Inferior parietal cortex (tissue), 1 donor: ENCODE measurements around the gene APLF.
A peak's percentile ranks its signal among the peaks of the same experiment; 100 is the strongest.
"Not testable (repeated sequence)": the region's sequence is repeated elsewhere in the genome, so short reads cannot be mapped to it uniquely, and the experiment has no call there.

Source experiments
- DNase-seq: peaks from one replicate; pipeline ENCODE4 v3.0.0-alpha.2; 2016; ENCODE audit errors: extremely low spot score

The APLF gene

DNA sequence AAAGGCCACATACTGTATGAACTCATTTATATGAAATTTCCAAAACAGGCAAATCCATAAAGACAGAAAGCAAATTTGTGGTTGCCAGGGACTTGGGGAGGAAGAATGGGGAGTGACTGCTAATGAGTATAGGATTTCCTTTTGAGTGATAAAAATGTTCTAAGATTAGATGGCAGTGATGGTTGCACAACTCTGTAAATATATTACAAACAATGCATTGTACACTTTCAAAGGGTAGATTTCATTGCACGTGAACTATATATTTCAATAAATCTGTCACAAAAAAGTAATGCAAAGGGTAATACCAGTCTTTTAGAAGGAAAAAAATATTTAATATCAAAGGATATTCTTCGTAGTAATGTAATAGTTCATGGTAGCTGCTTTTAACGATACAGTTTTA is 112.3 kb downstream of the APLF start:
- DNase-seq, result no peak

- DNase-seq, result no peak
Measured at GRCh38 chr2:68588589-68588988, 121.2 kb downstream of the APLF start.

- DNase-seq, result no peak
Measured at GRCh38 chr2:68589963-68590362, 122.6 kb downstream of the APLF start.

- no peak for DNase-seq
Measured at GRCh38 chr2:68590702-68591101, 123.3 kb downstream of the APLF start.

DNA sequence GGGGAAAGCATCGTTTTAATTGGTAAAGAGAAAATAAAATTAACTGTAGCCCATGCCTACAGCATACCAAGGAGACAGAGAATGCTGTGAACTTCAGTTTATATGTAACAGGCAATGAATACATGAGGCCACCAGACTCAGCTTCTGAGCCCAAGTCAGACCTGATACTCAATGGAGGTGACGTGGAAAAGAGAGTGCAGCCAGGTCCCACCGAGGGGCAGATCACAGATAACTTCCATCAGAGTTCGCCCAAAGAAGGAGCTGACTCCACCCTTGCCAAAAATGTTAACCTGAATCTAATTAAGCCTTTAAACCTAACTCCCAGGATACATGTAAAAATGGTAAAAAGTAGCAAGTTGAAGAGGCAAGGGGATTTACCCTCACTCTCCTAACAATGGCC is 123.8 kb downstream of the APLF start:
- DNase-seq, result no peak

DNA sequence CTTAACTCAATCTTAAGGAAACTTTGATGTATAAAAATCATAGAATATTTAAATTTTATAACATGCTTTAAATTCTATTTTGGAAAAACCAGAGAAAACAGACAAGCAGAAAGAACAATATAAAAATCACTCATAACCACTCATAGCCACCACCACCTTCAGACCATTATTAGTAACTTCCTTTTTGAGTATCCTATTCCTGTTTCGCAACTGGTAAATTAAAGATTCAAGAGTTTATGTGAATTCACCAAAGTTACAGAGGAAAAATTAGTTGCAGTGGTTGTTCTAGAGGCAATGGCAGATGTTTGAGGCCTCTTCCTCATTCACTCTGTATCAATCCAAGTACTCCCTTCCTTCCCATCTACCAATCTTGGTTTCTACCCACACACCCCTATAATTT is 126.7 kb downstream of the APLF start:
- DNase-seq, result no peak

DNA sequence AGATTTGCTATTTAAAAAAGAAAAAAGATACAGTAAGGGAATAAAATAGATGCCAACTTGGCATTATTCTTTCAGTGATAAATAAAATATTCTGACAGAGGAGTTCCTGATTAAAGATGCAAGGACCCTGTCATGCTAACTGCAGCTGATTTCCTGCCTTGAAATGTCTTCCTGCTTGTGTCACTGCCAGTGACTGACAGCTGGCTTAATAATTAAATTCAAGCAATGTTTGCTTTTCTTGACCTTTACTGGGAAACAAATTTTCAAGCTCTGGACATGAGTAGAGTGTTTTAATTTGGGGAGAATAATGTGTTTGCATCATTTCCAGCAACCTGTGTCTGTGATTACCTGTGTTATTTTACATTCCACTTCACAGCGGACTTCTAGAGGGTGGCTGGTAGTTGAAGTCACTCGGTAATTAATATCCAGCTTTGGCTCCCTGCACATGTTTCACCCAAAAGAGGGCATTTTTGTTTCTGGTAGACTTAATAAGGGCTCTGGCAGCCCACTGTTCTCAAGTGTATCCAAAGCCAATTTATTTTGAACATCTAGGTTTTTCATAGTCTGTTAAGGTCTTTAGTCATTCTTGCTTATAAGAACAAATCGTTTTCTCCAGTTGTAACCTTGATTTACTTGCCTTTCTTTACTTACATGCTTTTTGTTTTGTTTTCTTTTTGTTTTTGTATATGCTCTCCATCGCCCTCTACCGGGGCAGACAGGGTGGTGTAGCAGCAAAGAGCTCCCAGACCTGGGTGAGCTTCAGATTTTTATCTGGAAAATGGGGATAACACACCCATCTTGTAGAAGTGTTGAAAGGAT is 127.5 kb downstream of the APLF start:
- peak; percentile 19 for DNase-seq

DNA sequence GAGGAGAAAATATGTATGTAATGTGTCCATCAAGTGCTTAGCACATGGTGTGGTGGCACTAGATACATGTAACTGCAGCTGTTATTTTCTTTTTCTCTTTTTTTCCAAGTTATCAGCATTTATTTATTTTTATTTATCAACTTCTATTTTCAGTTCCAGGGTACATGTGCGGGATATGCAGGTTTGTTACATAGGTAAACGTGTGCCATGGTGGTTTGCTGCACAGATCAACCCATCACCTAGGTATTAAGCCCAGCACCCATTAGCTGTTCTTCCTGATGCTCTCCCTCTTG is 128.1 kb downstream of the APLF start:
- DNase-seq, result not testable (repeated sequence)

DNA sequence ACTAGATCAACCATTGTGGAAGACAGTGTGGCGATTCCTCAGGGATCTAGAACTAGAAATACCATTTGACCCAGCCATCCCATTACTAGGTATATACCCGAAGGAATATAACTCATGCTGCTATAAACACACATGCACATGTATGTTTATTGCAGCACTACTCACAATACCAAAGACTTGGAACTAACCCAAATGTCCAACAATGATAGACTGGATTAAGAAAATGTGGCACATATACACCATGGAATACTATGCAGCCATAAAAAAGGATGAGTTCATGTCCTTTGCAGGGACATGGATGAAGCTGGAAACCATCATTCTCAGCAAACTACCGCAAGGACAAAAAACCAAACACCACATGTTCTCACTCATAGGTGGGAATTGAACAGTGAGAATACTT is 133.1 kb downstream of the APLF start:
- DNase-seq, result not testable (repeated sequence)

DNA sequence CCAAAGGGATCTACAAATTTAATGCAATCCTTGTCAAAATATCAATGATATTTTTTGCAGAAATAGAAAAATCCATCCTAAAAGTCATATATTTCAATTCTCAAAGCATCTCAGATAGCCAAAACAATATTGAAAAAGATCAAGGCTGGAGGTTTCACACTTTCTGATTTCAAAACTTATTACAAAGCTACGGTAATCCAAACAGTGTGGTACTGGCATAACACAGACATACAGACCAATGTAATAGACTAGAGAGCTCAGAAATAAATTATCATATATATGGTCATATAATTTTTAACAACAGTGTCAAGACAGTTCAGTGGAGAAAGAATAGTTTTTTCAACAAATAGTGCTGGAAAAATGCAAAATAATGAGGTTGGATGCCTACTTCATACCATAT is 135.7 kb downstream of the APLF start:
- no peak for DNase-seq

GRCh38 chr2:68604077-68604476 is 136.7 kb downstream of the APLF start:
- DNase-seq, result no peak

GRCh38 chr2:68605939-68606338 is 138.6 kb downstream of the APLF start:
- DNase-seq, result no peak

DNA sequence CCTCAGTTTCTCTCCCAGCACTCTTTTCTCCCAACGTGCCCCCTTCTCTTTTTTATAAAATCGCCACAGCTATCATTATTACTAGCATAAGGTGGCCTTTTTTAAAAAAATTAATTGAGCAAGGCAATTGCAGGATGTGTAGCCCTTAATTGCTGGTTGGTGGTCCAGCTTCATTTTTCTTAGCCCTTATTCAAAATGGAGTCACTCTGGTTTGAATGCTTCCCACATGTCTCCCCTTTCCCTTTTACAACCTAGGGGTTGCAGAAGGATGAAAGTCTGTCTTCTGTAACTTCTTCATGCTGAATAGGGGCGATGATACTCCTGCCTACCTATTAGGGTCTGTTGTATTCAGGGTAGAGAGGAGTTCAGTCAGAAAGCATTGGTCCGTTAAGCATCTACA is 139.4 kb downstream of the APLF start:
- no peak for DNase-seq

GRCh38 chr2:68607837-68608236 is 140.5 kb downstream of the APLF start:
- DNase-seq, result no peak

- DNase-seq, result no peak
Measured at GRCh38 chr2:68612765-68613519, 145.6 kb downstream of the APLF start.

- no peak for DNase-seq
Measured at GRCh38 chr2:68620772-68621171, 153.4 kb downstream of the APLF start.

DNA sequence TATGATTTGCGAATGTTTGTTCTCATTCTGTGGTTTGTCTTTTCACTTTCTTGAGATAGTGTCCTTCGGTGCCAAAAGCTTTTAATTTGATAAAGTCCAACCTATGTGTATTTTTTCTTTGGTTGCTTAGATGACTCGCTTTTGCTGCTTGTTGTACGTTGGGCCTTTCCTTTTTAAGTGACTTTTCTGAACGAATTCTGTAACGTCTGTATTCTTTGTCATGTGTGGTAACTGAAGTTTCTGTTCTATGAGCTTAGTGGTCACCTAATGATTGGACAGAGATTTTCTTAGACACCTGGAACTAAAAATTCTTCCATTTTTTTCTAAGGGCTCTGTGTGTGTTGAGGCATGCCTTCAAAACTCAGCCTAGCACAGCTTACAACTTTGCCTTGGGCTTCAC is 156.4 kb downstream of the APLF start:
- DNase-seq, result no peak

DNA sequence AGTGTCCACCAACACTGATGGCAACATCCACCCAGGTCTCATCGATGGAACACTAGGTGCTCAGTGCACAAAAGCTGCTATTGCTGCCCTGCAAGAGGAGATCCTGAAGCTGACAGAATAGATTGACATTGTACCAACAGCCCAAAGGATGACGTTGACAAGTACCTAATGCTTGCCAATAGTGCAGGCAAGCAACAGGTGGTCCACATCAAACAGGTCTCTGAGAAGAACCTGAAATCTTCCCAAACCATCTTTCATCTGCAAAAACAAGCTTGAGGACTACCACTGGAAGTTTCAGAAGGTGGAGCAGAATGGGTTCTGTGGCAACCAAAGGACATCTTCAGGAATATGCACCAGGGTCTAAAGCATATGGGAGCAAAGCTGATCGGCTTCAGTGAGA is 160.2 kb downstream of the APLF start:
- no peak for DNase-seq
